Adrenal gland (tissue), 5 donors: Measurements from ENCODE around the gene SYNE2.

Experiments used
- POLR2A ChIP-seq, 2 donors: fragments of 450-650 bp; IDR thresholded peaks; one replicate each; pipeline ENCODE4 v1.6.1; 2017; ENCODE audit warnings: antibody characterized with exemption in 2 of 2, mild to moderate bottlenecking in 2 of 2, moderate library complexity in 1 of 2
- TF ChIP-seq, protein P1 (sequence below), 6 experiments: fragments of 450-650 bp in 4 of 6; fragments of 200-600 bp in 2 of 6; sonication (generic) in 1 of 6; IDR thresholded peaks; 1 replicate in 5 of 6; 2 replicates in 1 of 6; pipeline versions ENCODE4 v1.5.1 to v1.8.0; 2016 to 2021; ENCODE audit warnings: antibody characterized with exemption in 6 of 6, mild to moderate bottlenecking in 2 of 6, moderate library complexity in 1 of 6
- donor health status: DM: no; HTN: no; CAD: no.

DNA sequence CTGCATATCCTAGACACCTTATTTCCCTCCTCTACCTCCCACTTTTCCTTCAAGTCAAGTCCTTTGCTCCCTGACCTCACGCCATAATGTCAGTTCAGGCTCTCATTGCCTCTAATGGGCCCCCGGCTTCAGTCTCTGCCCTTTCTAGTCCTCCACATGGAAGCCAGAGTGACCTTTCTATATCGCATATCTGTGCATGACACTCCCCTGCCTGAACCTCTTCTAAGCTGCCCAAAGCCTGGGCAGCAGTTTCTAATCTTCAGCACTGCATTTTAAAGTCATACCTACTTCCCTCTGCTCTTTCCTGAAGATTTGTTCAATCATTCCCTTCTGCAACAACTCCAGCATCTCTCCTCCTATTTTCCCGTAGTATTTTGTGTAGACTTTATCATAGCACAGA, 395.9 kb downstream of the SYNE2 start:
- TF ChIP-seq, protein P1, sequence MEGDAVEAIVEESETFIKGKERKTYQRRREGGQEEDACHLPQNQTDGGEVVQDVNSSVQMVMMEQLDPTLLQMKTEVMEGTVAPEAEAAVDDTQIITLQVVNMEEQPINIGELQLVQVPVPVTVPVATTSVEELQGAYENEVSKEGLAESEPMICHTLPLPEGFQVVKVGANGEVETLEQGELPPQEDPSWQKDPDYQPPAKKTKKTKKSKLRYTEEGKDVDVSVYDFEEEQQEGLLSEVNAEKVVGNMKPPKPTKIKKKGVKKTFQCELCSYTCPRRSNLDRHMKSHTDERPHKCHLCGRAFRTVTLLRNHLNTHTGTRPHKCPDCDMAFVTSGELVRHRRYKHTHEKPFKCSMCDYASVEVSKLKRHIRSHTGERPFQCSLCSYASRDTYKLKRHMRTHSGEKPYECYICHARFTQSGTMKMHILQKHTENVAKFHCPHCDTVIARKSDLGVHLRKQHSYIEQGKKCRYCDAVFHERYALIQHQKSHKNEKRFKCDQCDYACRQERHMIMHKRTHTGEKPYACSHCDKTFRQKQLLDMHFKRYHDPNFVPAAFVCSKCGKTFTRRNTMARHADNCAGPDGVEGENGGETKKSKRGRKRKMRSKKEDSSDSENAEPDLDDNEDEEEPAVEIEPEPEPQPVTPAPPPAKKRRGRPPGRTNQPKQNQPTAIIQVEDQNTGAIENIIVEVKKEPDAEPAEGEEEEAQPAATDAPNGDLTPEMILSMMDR (IDR thresholded peaks at IDR 0.05) = no peak
- no peak for TF ChIP-seq POLR2A (IDR thresholded peaks at IDR 0.05)
